GM12878 (cell line): ENCODE results near the gene USP2. TPM values are rescaled to one million over a fixed set of nuclear protein-coding genes. Genes with fewer than 3 reads are reported as not detected.

ENCODE experiments used
- ATAC-seq: fragments of 200-7000 bp; cut with Tn5 transposase; 3 replicates; pipeline ENCODE4 v1.9.1; 2020; ENCODE audit warnings: mild to moderate bottlenecking, moderate library complexity
- BruUV-seq: library from RNA; stranded (reverse); fragments of 400-500 nt; replicated peaks from 2 replicates; lab custom pipeline; 2021; lab: Mats Ljungman, UMichigan
- CTCF ChIA-PET: fragments of 300-600 bp; sonication (Branson Sonifier 250); formaldehyde crosslinking; extraction: SDS; loops from one replicate; lab custom pipeline; 2021; ENCODE audit warnings: inconsistent platforms; lab: Yijun Ruan, JAX
- POLR2A ChIA-PET: fragments of 350-600 bp; formaldehyde crosslinking; extraction: SDS; loops from one replicate; lab custom pipeline; 2021; ENCODE audit warnings: inconsistent platforms; lab: Charles Lee
- RAD21 ChIA-PET: fragments of 300-600 bp; sonication (Branson Sonifier 250); formaldehyde crosslinking; loops from one replicate; lab custom pipeline; 2023; ENCODE audit warnings: antibody characterized with exemption; ENCODE audit not compliant: unreplicated experiment; lab: Charles Lee
- SMC1A ChIA-PET: fragments of 300-600 bp; sonication (Branson Sonifier 250); formaldehyde crosslinking; loops from one replicate; lab custom pipeline; 2023; ENCODE audit not compliant: unreplicated experiment, uncharacterized antibody; lab: Charles Lee
- DNase-seq: peaks from one replicate; pipeline ENCODE4 v3.0.0-alpha.2; 2011; ENCODE audit warnings: low read depth, low spot score
- FAIRE-seq: peaks from 3 replicates; lab custom pipeline; 2011; peaks lifted over from hg19 to GRCh38; lab: Jason Lieb, UNC
- H2AFZ ChIP-seq: 2 replicates; pipeline ENCODE4 v1.6.0; 2011; ENCODE audit warnings: low read depth, low read length, control low read depth; ENCODE audit not compliant: control insufficient read depth
- H3K27ac ChIP-seq: 2 replicates; pipeline ENCODE4 v1.5.1; 2011; ENCODE audit warnings: control low read depth; ENCODE audit not compliant: control insufficient read depth, insufficient read depth
- H3K27me3 ChIP-seq, 2 experiments: replicated peaks in 1 of 2; 2 replicates each; pipeline versions ENCODE4 v1.6.0 to v1.6.1; 2011; ENCODE audit warnings: low read length in 1 of 2; ENCODE audit not compliant: control insufficient read depth in 2 of 2, insufficient read depth in 2 of 2
- H3K36me3 ChIP-seq, 2 experiments: 2 replicates each; pipeline ENCODE4 v1.5.1; 2011; ENCODE audit warnings: low read length in 1 of 2; ENCODE audit not compliant: control insufficient read depth in 2 of 2, insufficient read depth in 2 of 2
- H3K4me1 ChIP-seq: 2 replicates; pipeline ENCODE4 v1.6.1; 2011; ENCODE audit warnings: mild to moderate bottlenecking, low read length, moderate library complexity, mixed read lengths; ENCODE audit not compliant: control insufficient read depth, insufficient read depth
- H3K4me2 ChIP-seq: 2 replicates; pipeline ENCODE4 v1.6.0; 2011; ENCODE audit warnings: control low read depth; ENCODE audit not compliant: control insufficient read depth, insufficient read depth
- H3K4me3 ChIP-seq: fragments of 200-600 bp; sonication (generic); 2 replicates; pipeline ENCODE4 v1.5.1; 2016
- H3K79me2 ChIP-seq: 2 replicates; pipeline ENCODE4 v1.6.0; 2011; ENCODE audit warnings: low read length; ENCODE audit not compliant: control insufficient read depth, insufficient read depth
- H3K9ac ChIP-seq: 2 replicates; pipeline ENCODE4 v1.8.0; 2011; ENCODE audit warnings: low read length, control low read depth, mixed read lengths; ENCODE audit not compliant: control insufficient read depth, insufficient read depth
- H3K9me3 ChIP-seq: replicated peaks from 3 replicates; pipeline ENCODE4 v1.5.1; 2011; ENCODE audit warnings: mild to moderate bottlenecking, low read length; ENCODE audit not compliant: control insufficient read depth, insufficient read depth
- H4K20me1 ChIP-seq: 2 replicates; pipeline ENCODE4 v1.6.0; 2011; ENCODE audit not compliant: control insufficient read depth, insufficient read depth
- BHLHE40 ChIP-seq, 2 experiments: fragments of 450-650 bp in 1 of 2; IDR thresholded peaks; 2 replicates each; pipeline ENCODE4 v1.6.1; 2011 to 2017; ENCODE audit warnings: low read depth in 2 of 2, borderline replicate concordance in 1 of 2, improper control_type of control experiment in 1 of 2, low read length in 1 of 2, mild to moderate bottlenecking in 1 of 2
- CBX3 ChIP-seq: fragments of 200-600 bp; sonication (generic); IDR thresholded peaks from 2 replicates; pipeline ENCODE4 v1.6.1; 2016; ENCODE audit warnings: low read depth, borderline replicate concordance
- EED ChIP-seq: sonication (generic); IDR thresholded peaks from 2 replicates; pipeline ENCODE4 v1.6.1; 2016; ENCODE audit warnings: antibody characterized with exemption, low read depth
- ELK1 ChIP-seq: IDR thresholded peaks from 2 replicates; pipeline ENCODE4 v1.6.1; 2012; ENCODE audit warnings: low read depth, low read length, improper control_type of control experiment
- EP300 ChIP-seq, 2 experiments: fragments of 150-350 bp in 1 of 2; IDR thresholded peaks; 2 replicates each; pipeline ENCODE4 v1.6.1; 2011 to 2012; ENCODE audit warnings: low read depth in 2 of 2, low read length in 2 of 2, borderline replicate concordance in 1 of 2, improper control_type of control experiment in 1 of 2, inconsistent platforms in 1 of 2; ENCODE audit not compliant: control insufficient read depth in 1 of 2
- IKZF2 ChIP-seq, 2 experiments: fragments of 450-650 bp; IDR thresholded peaks; 2 replicates each; pipeline ENCODE4 v1.6.1; 2017; ENCODE audit warnings: mild to moderate bottlenecking in 2 of 2, moderate library complexity in 2 of 2
- IRF4 ChIP-seq: IDR thresholded peaks from 2 replicates; pipeline ENCODE4 v1.6.1; 2011; ENCODE audit warnings: low read depth, low read length
- MLLT1 ChIP-seq: fragments of 450-650 bp; IDR thresholded peaks from 2 replicates; pipeline ENCODE4 v1.6.1; 2016; ENCODE audit warnings: mild to moderate bottlenecking
- MXI1 ChIP-seq: fragments of 150-350 bp; IDR thresholded peaks from 2 replicates; pipeline ENCODE4 v1.6.1; 2011; ENCODE audit warnings: low read depth, mild to moderate bottlenecking, inconsistent platforms, low read length, improper control_type of control experiment
- PBX3 ChIP-seq: IDR thresholded peaks from 2 replicates; pipeline ENCODE4 v1.6.1; 2011; ENCODE audit warnings: mild to moderate bottlenecking, low read depth, low read length, moderate library complexity; ENCODE audit not compliant: insufficient replicate concordance
- POLR2A ChIP-seq: IDR thresholded peaks from 2 replicates; pipeline ENCODE4 v1.6.1; 2011; ENCODE audit warnings: low read depth, mild to moderate bottlenecking, low read length
- POLR2AphosphoS2 ChIP-seq: IDR thresholded peaks from 2 replicates; pipeline ENCODE4 v1.6.1; 2011; ENCODE audit warnings: low read depth, mild to moderate bottlenecking, low read length, improper control_type of control experiment, moderate library complexity
- SMARCA5 ChIP-seq: fragments of 450-650 bp; IDR thresholded peaks from 2 replicates; pipeline ENCODE4 v1.6.1; 2017; ENCODE audit warnings: mild to moderate bottlenecking
- SRF ChIP-seq, 2 experiments: IDR thresholded peaks; 2 replicates each; pipeline ENCODE4 v1.6.1; 2011; ENCODE audit warnings: low read depth in 2 of 2, low read length in 2 of 2, mild to moderate bottlenecking in 1 of 2, moderate library complexity in 1 of 2
- ZNF274 ChIP-seq: IDR thresholded peaks from one replicate; pipeline ENCODE4 v1.8.0; 2011; ENCODE audit not compliant: insufficient read length, insufficient read depth
- ZZZ3 ChIP-seq: IDR thresholded peaks from 2 replicates; pipeline ENCODE4 v1.6.1; 2011; ENCODE audit warnings: low read depth; ENCODE audit not compliant: control insufficient read depth, insufficient read length
- WGBS: methylation state at CpG from one replicate; pipeline ENCODE4 v1.1.6; 2016; ENCODE audit warnings: low lambda C conversion rate; ENCODE audit not compliant: insufficient replicate concordance, insufficient coverage; ENCODE audit errors: missing lambda C conversion rate; 5-methylcytosine and 5-hydroxymethylcytosine counted together
- in situ Hi-C: fragments of 300-500 bp; cut with MboI; formaldehyde crosslinking; loops from 9 replicates; pipeline ENCODE4 v1.14.3; 2018; ENCODE audit warnings: mixed read lengths
- intact Hi-C: fragments of 100-400 bp; cut with micrococcal nuclease; formaldehyde crosslinking; loops from one replicate; pipeline ENCODE4 v1.14.2; 2022; ENCODE audit not compliant: unreplicated experiment
- polyA plus RNA-seq, 11 experiments: library from polyadenylated mRNA; depleted of rRNA in 4 of 11; unstranded in 6 of 11; stranded (reverse) in 5 of 11; fragments of >200 nt; fragmentation: Nextera tagmentation in 4 of 11; fragmentation: Illumina TruSeq in 1 of 11; extraction: Ambion mirVana in 4 of 11; extraction: Trizol in 1 of 11; gene quantifications; 1 replicate in 1 of 11; 2 replicates in 10 of 11; pipeline versions ENCODE4 v1.2.1 to v1.2.3, GENCODE V29; 2011 to 2016; ENCODE audit warnings: inconsistent platforms in 2 of 11, missing spikeins in 2 of 11, low read depth in 1 of 11
- total RNA-seq, 4 experiments: library from RNA; depleted of rRNA in 3 of 4; stranded (reverse); fragments of >200 nt in 3 of 4; fragmentation: Illumina TruSeq in 1 of 4; extraction: Trizol in 1 of 4; gene quantifications; 2 replicates each; pipeline versions ENCODE4 v1.2.1 to v1.2.3, GENCODE V29; 2013 to 2021

Gene USP2
- total and polyA plus RNA-seq, 10 of the 15 experiments (the other 5 are each of a cell fraction or from before 2014, with no cell fraction given): 0.03 to 0.13 (median 0.06) TPM; not detected in 4

GRCh38 chr11:119373059-119373920 is 8.2 kb downstream of the USP2 start (continued):
- no peak for TF ChIP-seq ELK1

- ChIA-PET RAD21 (interaction anchor here (1.1 to 5.1 kb wide), 3 partner anchors 11 to 103 kb away, joined by 4 to 47 read pairs (median 7); no protein-coding TSS in a partner anchor), SMC1A (interaction anchor here (1.2 to 5.5 kb wide), 3 partner anchors 12 to 34 kb away, joined by 3 to 31 read pairs (median 5); no protein-coding TSS in a partner anchor), CTCF (interaction anchor here (1.0 to 17.9 kb wide), 7 partner anchors 10 to 102 kb away, joined by 3 to 183 read pairs (median 19); partner anchors contain the start of gene USP2), POLR2A (no interaction called here)
- no peaks in the 10 kb centered on the region for H4K20me1 ChIP-seq
- no peak for ATAC-seq
- H3K79me2 ChIP-seq: no peaks in the 10 kb centered on the region
- H2AFZ ChIP-seq: no peak overlapping the region
- no peak overlapping the region for H3K4me2 ChIP-seq
- in situ Hi-C loops (no loop called here), intact Hi-C loops (no loop called here)
- no peak overlapping the region for H3K27ac ChIP-seq
- DNase-seq: no peak
- WGBS: 61% methylated on average over 24 of the region's 26 CpGs
- no peak overlapping the region for H3K4me3 ChIP-seq
- no peaks in the 10 kb centered on the region for H3K4me1 ChIP-seq
- H3K36me3 ChIP-seq: no peaks in the 10 kb centered on the region
- 0 out of 4 replicates have a peak, but pooled peaks cover 0 to 1% of the 10 kb centered on the region in 2 experiments for H3K27me3 ChIP-seq
- BruUV-seq: no TSS peak
- H3K9me3 ChIP-seq: no peaks in the 10 kb centered on the region
- no peak overlapping the region for H3K9ac ChIP-seq
- FAIRE-seq: no peak
- TF ChIP-seq BHLHE40 (IDR thresholded peaks at IDR 0.05; ENCODE audit: borderline replicate concordance in 1 of 2, low read depth in 2 of 2, low read length in 1 of 2) (no peak), CBX3 (no peak), IRF4 (no peak), PBX3 (no peak), SRF (IDR thresholded peaks at IDR 0.05; ENCODE audit: low read depth in 2 of 2, low read length in 2 of 2) (no peak), ZNF274 (no peak), IKZF2 (IDR thresholded peaks at IDR 0.05) (no peak), MXI1 (no peak), MLLT1 (no peak), SMARCA5 (no peak), EED (no peak), POLR2A (no peak), EP300 (IDR thresholded peaks at IDR 0.05; ENCODE audit: borderline replicate concordance in 1 of 2, control insufficient read depth in 1 of 2, low read depth in 2 of 2, low read length in 2 of 2) (no peak), ZZZ3 (no peak), POLR2AphosphoS2 (no peak)
These were observed 9.0 kb downstream of the USP2 start for GRCh38 chr11:119372260-119373058.
